GM12874 (cell line): ENCODE measurements around the gene RCL1.

Experiments
- CTCF ChIP-seq: IDR thresholded peaks from 2 replicates; pipeline ENCODE4 v1.5.1; 2011; ENCODE audit warnings: low read depth, mild to moderate bottlenecking, control low read depth, low read length, moderate library complexity; ENCODE audit not compliant: insufficient read depth

Gene RCL1

GRCh38 chr9:4822057-4822456 lies 29.3 kb downstream of the RCL1 start:
- no peak for TF ChIP-seq CTCF

- no peak for TF ChIP-seq CTCF
These were observed 33.8 kb downstream of the RCL1 start for GRCh38 chr9:4826417-4827166.

GRCh38 chr9:4827224-4827623 lies 34.5 kb downstream of the RCL1 start:
- no peak for TF ChIP-seq CTCF

GRCh38 chr9:4828761-4829160 lies 36.0 kb downstream of the RCL1 start:
- TF ChIP-seq CTCF: no peak

- TF ChIP-seq CTCF: no peak
These were observed 37.2 kb downstream of the RCL1 start for GRCh38 chr9:4829969-4830368.

- no peak for TF ChIP-seq CTCF
These were observed 38.0 kb downstream of the RCL1 start for GRCh38 chr9:4830699-4831098.

- TF ChIP-seq CTCF: no peak
These were observed 38.4 kb downstream of the RCL1 start for GRCh38 chr9:4831119-4831518.
